GM12873 (cell line): ENCODE results near the gene CUL1.

Experiments
- CTCF ChIP-seq: IDR thresholded peaks from 2 replicates; pipeline ENCODE4 v1.5.1; 2012; ENCODE audit warnings: low read depth, mild to moderate bottlenecking, moderate library complexity, low read length, control low read depth; ENCODE audit not compliant: insufficient read depth; ENCODE audit errors: missing control alignments

Gene CUL1

GRCh38 chr7:148747274-148747673, 48.6 kb downstream of the CUL1 start:
- TF ChIP-seq CTCF, result peak; percentile 23

DNA sequence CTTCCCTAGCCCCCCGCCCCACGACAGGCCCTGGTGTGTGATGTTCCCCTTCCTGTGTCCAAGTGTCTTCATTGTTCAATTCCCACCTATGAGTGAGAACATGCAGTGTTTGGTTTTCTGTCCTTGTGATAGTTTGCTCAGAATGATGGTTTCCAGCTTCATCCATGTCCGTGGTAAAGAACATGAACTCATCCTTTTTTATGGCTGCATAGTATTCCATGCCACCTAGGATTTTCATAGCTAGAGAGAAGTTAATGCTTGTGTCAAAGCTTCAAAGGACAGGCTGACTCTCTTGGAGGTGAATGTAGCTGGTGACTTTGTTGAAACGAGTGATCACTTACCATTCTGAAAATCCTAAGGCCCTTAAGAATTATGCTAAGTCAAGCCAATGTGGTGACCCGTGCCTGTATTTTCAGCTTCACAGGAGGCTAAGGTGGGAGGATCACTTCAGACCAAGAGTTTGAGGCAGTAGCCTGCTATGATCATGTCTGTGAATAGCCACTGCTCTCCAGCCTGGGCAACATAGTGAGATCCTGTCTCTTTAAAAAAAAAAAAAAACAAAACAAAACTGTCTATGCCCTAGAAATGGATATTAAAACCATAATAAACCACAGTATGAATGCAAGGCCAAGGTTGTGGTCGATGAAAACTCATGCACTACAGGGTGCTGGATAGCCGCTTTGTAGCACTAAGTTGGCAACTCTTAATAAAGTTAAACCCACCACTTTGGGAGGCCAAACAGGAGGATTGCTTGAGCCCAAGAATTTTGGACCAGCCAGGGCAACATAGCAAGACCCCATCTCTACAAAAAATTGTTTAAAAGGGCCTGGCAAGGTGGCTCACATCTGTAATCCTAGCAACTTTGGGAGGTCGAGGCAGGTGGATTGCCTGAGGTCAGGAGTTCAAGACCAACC, 52.0 kb downstream of the CUL1 start:
- TF ChIP-seq CTCF, result no peak

- no peak for TF ChIP-seq CTCF
Observed at GRCh38 chr7:148753224-148753623, 54.5 kb downstream of the CUL1 start.

- TF ChIP-seq CTCF, result no peak
Observed at GRCh38 chr7:148754912-148755311, 56.2 kb downstream of the CUL1 start.

- no peak for TF ChIP-seq CTCF
Observed at GRCh38 chr7:148761499-148762278, 63.0 kb downstream of the CUL1 start.

GRCh38 chr7:148763622-148764021, 64.9 kb downstream of the CUL1 start:
- no peak for TF ChIP-seq CTCF

- no peak for TF ChIP-seq CTCF
Observed at GRCh38 chr7:148770004-148770403, 71.3 kb downstream of the CUL1 start.
